WTC11 (cell line): ENCODE data around the gene MACC1.

Experiments used
- ATF3 ChIP-seq: sonication (generic); formaldehyde crosslinking; conservative IDR thresholded peaks from 2 replicates; pipeline ENCODE4 v1.8.1; 2022; ENCODE audit warnings: mild to moderate bottlenecking, missing genetic modification reagents
- CTCF ChIP-seq: fragments of 200-600 bp; IDR thresholded peaks from 2 replicates; pipeline ENCODE4 v1.8.0; 2022; ENCODE audit warnings: antibody characterized with exemption
- IRF2 ChIP-seq: sonication (generic); formaldehyde crosslinking; IDR thresholded peaks from 2 replicates; pipeline ENCODE4 v1.8.0; 2022; ENCODE audit warnings: low read depth, missing genetic modification reagents, borderline replicate concordance
- JAZF1 ChIP-seq: fragments of 250-450 bp; sonication (Bioruptor Pico); IDR thresholded peaks from 2 replicates; pipeline ENCODE4 v1.9.0; 2021; ENCODE audit warnings: moderate library complexity, mild to moderate bottlenecking, inconsistent platforms
- MAX ChIP-seq: sonication (generic); formaldehyde crosslinking; IDR thresholded peaks from 2 replicates; pipeline ENCODE4 v1.8.0; 2022; ENCODE audit warnings: mild to moderate bottlenecking, missing genetic modification reagents
- MYBL2 ChIP-seq: sonication (generic); formaldehyde crosslinking; IDR thresholded peaks from 2 replicates; pipeline ENCODE4 v1.8.1; 2023; ENCODE audit warnings: mild to moderate bottlenecking, moderate library complexity, missing genetic modification reagents
- SP1 ChIP-seq: sonication (generic); formaldehyde crosslinking; conservative IDR thresholded peaks from 2 replicates; pipeline ENCODE4 v1.8.1; 2022; ENCODE audit warnings: missing genetic modification reagents
- TEAD1 ChIP-seq: sonication (generic); formaldehyde crosslinking; IDR thresholded peaks from 2 replicates; pipeline ENCODE4 v1.8.0; 2022; ENCODE audit warnings: mild to moderate bottlenecking, missing genetic modification reagents
- ZBTB21 ChIP-seq: sonication (generic); formaldehyde crosslinking; IDR thresholded peaks from 2 replicates; pipeline ENCODE4 v1.8.1; 2023; ENCODE audit warnings: mild to moderate bottlenecking, missing genetic modification reagents, borderline replicate concordance

- TF ChIP-seq JAZF1 (CRISPR knock-in tag) (no peak), MAX (CRISPR knock-in tag) (no peak), TEAD1 (no peak), ATF3 (no peak), CTCF (no peak), IRF2 (CRISPR knock-in tag) (no peak), SP1 (CRISPR knock-in tag) (no peak), MYBL2 (no peak), ZBTB21 (CRISPR knock-in tag) (no peak)
Measured at GRCh38 chr7:20102982-20103381, 114.2 kb downstream of the MACC1 start.
